ENCODE measurements around the gene MBLAC1. TPM values are rescaled to one million over a fixed set of nuclear protein-coding genes. Genes with fewer than 3 reads are reported as not detected.

MBLAC1 gene
- 0.48 and 4.3 TPM in 2 replicates for total RNA-seq

GRCh38 chr7:100126931-100127865, at the start of gene MBLAC1:
Gene MBLAC1 (plus strand): TSS chr7:100126967. CDS start chr7:100127396, 429 bp downstream.

GRCh38 chr7:100081535-100082102, 45.1 kb upstream of the MBLAC1 start, which contains the start of gene ZNF3:
Gene ZNF3 (minus strand): TSS chr7:100081723. CDS start chr7:100077357, 4,366 bp downstream.

GRCh38 chr7:100088621-100089457, 37.9 kb upstream of the MBLAC1 start, which contains the start of gene COPS6:
Gene COPS6 (plus strand): TSS chr7:100088969. CDS start chr7:100088991, 22 bp downstream.

GRCh38 chr7:100101016-100101862, 25.5 kb upstream of the MBLAC1 start, which contains the start of the genes AP4M1 and MCM7:
Gene AP4M1 (plus strand): TSS chr7:100101643. CDS start chr7:100101715, 72 bp downstream.
Gene MCM7 (minus strand): TSS chr7:100101397. CDS start chr7:100101294, 103 bp downstream.

GRCh38 chr7:100119072-100119969, 7.4 kb upstream of the MBLAC1 start, which contains the start of the genes CNPY4 and TAF6:
Gene CNPY4 (plus strand): TSS chr7:100119634. CDS start chr7:100119745, 111 bp downstream.
Gene TAF6 (minus strand): TSS chr7:100119358. CDS start chr7:100114209, 5,149 bp downstream.

GRCh38 chr7:100148559-100149328, 22.0 kb downstream of the MBLAC1 start, which contains the start of gene LAMTOR4:
Gene LAMTOR4 (plus strand): TSS chr7:100148918. CDS start chr7:100148973, 55 bp downstream.

GRCh38 chr7:100158229-100159098, 31.7 kb downstream of the MBLAC1 start, which contains the start of gene TRAPPC14:
Gene TRAPPC14 (minus strand): TSS chr7:100158723. CDS start chr7:100158499, 224 bp downstream.

GRCh38 chr7:100177045-100178001, 50.6 kb downstream of the MBLAC1 start, which contains the start of the genes GPC2 and STAG3:
Gene GPC2 (minus strand): TSS chr7:100177381. CDS start chr7:100177199, 182 bp downstream.
Gene STAG3 (plus strand): TSS chr7:100177918. CDS start chr7:100180557, 2,639 bp downstream.

Other genes with a start within 250 kb of the MBLAC1 start
- 0.39 TPM in 1 of 2 replicates, not detected in the other for gene OR2AE1, start 249.9 kb upstream of the MBLAC1 start, total RNA-seq
- gene TRIM4, start 207.4 kb upstream of the MBLAC1 start, total RNA-seq: 18.9 and 40.1 TPM in 2 replicates
- gene GJC3, start 197.3 kb upstream of the MBLAC1 start, total RNA-seq: not detected in 2 replicates
- 0.40 TPM in 1 of 2 replicates, not detected in the other for gene AZGP1, start 150.9 kb upstream of the MBLAC1 start, total RNA-seq
- 20.2 and 44.2 TPM in 2 replicates for gene ZKSCAN1, start 111.4 kb upstream of the MBLAC1 start, total RNA-seq
- 12.5 and 18.4 TPM in 2 replicates for gene ZSCAN21, start 77.2 kb upstream of the MBLAC1 start, total RNA-seq
- 16.3 and 33.9 TPM in 2 replicates for gene ZNF3, start 45.2 kb upstream of the MBLAC1 start, total RNA-seq
- 58.0 and 95.9 TPM in 2 replicates for gene COPS6, start 38.0 kb upstream of the MBLAC1 start, total RNA-seq
- 52.1 and 141 TPM in 2 replicates for gene MCM7, start 25.6 kb upstream of the MBLAC1 start, total RNA-seq
- gene AP4M1, start 25.3 kb upstream of the MBLAC1 start, total RNA-seq: 35.6 and 38.4 TPM in 2 replicates
- 97.1 and 107 TPM in 2 replicates for gene TAF6, start 7.6 kb upstream of the MBLAC1 start, total RNA-seq
- gene CNPY4, start 7.3 kb upstream of the MBLAC1 start, total RNA-seq: 14.0 and 19.2 TPM in 2 replicates
- 139 and 189 TPM in 2 replicates for gene LAMTOR4, start 22.0 kb downstream of the MBLAC1 start, total RNA-seq
- 4.2 and 8.9 TPM in 2 replicates for gene TRAPPC14, start 31.8 kb downstream of the MBLAC1 start, total RNA-seq
- gene GAL3ST4, start 41.6 kb downstream of the MBLAC1 start, total RNA-seq: 5.6 and 9.7 TPM in 2 replicates
- gene GPC2, start 50.4 kb downstream of the MBLAC1 start, total RNA-seq: 2.5 and 3.1 TPM in 2 replicates
- 0.16 and 0.91 TPM in 2 replicates for gene STAG3, start 51.0 kb downstream of the MBLAC1 start, total RNA-seq
- not detected in 2 replicates for gene PVRIG, start 93.0 kb downstream of the MBLAC1 start, total RNA-seq
- gene SPDYE3, start 180.7 kb downstream of the MBLAC1 start, total RNA-seq: not detected in 2 replicates
- gene PILRB, start 231.2 kb downstream of the MBLAC1 start, total RNA-seq: 1.9 and 13.3 TPM in 2 replicates
- gene PILRA, start 246.5 kb downstream of the MBLAC1 start, total RNA-seq: 4.4 TPM in 1 of 2 replicates, not detected in the other